HG02943 (cell line): ENCODE results near the gene SEMA6A.

Experiments used
- ATAC-seq: cut with Tn5 transposase; IDR thresholded peaks from one replicate; pipeline ENCODE4 v1.9.1; 2021; ENCODE audit warnings: mild to moderate bottlenecking, low read depth, moderate library complexity; ENCODE audit not compliant: unreplicated experiment

SEMA6A gene

DNA sequence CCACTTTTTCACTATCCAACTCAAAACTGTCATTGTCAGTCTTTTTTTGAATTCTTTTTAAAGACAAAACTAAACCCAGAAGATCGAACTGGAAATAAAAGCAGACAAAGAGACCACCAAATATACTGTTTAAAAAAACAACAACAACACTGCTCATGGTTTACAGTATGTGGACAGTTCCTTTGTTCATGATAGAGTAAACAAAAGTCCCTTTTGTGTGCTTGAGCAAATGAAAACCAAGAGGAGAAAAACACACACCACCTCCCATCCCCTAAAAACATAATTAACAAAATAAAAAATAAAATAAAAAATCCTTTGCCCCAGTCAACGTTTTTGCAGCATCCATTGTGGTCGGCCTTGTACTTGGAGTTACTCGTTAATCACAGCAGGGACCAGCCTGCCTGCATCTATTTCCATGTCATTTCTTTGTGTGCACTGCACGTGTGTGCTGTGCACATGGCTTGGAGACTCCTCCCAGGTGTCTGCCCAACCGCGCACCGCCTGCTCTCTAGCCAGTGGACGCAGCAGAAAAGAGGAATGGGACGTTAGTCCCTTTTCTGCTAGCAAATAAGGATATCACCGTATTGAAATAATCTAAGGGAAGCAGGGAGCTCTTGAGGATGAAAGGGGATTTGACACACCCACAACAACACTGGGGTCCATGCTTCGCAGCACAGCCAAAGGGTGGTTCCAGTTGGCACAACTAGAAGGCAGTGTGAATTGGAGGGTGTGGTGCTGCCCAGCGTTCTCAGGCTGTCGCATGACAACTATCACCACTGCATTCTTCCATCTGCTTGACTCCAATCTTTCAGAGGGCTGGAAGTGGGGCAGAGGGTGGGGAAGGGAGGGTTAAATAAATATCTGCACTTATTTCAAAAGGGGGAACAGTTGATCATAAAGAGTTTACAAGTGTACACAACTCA, 130.0 kb downstream of the SEMA6A start:
- ATAC-seq, result no peak

DNA sequence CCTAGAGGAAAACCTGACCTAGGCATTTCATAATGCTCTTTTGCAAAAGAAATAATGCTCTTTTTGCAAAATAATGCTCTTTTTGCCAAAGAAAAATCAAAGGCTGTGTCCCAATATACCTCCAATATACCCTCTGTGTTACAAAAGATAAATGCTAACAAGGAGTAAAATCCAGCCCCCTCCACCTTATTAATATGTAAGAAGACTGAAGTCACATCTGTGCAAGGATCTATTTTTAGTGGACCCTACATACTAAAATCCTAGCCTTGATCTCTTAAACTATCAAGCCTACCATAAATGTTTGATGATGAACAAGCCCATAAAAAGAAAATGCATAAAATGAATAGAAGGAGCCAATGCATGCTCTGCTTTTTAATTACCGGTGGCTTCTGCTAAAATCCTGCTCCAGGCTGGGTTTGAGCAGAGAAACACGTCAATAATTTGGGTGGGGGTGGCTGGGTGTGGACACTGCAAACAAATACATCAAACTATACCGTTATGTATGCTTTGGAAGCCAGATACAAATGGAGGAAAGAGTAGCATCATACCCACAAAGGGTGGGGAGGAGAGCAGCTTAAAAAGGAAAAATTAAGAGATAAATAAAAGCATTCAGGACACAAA, 131.6 kb downstream of the SEMA6A start:
- ATAC-seq, result no peak

DNA sequence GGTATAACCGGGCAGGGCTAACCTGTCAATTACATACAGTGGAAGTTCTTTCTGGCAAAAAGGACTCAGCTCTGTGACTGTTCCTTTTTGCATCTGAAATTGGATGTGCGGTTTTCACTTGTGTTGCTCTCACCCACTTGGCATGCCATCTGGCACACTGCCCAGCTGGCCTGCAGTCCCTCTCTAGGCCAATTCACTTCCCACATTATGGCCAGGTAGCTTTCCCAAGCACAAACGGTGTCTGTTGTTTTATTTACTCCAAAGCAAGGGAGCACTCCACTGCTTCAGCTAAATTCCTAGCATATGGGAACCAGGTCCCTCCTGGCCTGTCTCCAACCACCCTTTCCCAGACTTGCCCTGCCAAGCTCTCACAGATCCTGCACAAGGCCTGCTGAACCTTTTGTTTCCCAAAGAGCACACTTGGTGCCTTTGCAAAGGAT, 132.5 kb downstream of the SEMA6A start:
- no peak for ATAC-seq

DNA sequence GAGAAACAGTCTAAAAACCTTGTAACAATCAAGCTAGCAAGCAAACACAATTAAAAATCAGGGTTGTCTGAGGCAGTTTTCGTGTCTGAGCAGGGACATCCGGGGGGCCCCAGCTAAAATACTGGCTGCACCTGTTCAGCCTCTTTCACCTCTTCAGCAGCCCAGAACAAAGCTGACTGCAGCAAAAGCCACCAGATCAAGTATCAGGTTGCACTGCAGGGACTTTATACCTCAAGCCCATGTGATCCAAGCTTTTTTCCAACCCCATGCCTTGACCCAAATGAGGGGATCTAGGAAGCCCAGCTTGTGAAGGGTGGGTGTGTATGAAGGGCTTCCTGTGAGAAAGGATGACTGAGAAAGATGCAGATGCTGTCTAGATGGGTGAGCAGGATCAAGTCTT, 133.4 kb downstream of the SEMA6A start:
- no peak for ATAC-seq

DNA sequence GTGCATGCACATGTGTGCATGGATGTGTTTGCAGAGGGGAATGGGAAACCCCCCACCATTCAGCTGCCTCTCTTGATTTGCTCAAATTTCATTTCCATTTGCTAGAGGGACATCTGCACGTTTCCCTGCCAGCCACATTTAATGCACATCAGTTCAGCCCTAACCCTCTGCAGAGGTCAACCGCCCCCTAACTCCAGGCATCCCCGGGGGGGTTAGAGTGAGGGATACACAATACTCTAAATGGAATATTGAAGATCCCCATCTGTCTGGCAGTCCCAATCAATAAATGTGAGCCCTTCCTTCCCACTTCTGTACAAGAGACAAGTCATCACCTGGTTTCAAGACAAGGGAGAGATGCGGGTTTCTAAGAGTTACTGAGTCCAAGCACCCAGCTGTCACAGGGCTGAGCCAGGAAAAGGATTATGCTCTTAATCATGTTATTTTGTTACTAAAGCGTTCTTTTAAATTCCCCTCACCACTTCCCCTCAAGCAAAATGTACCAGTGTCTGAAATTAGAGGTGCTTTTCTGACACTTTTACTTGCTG, 134.1 kb downstream of the SEMA6A start:
- ATAC-seq, result no peak

DNA sequence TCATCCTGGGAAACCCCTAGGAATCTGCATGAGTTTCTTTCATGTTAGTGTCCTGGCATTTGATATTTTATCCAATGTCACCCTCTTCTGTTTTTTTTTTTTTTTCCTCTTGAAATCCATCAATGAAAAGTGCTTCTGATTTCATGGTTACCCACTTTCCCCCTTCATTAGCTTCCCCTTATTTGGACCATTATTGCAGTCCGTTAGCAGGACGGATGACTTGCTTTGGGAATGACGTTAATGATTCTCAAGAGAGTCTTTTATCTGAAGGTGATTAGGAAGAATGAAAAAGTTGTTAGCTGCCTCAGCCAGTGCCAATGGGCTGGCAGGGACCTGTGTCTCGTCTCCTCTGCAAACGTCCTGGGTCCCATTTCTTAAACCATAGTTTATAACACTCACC, 134.7 kb downstream of the SEMA6A start:
- no peak for ATAC-seq

DNA sequence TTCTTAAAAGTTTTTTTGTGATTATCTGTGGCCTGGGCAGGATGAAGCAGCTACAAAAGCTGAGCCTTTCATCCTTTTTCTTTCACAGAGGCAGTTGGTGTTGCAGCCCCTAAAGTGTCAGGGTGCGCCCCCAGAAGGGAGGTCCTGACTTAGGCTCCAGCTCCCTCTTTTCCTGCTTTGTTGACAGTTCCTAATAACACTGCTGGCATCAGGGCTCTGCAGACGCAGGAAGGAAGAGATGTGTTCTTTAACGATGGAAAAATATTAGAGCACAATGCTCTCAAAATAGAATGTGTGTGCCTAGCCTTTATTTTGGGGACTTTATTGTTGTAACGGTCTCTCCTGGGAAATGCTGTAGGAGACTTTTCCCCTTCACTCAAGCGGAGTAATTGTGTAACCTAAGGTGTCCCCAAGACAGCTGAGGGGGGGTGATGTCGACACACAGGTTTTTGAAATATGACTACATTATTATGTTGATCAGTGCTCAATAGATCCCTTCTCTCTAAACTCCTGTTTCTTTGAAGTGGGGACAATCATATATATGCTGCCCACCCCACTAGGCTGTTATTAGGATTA, 135.6 kb downstream of the SEMA6A start:
- no peak for ATAC-seq

DNA sequence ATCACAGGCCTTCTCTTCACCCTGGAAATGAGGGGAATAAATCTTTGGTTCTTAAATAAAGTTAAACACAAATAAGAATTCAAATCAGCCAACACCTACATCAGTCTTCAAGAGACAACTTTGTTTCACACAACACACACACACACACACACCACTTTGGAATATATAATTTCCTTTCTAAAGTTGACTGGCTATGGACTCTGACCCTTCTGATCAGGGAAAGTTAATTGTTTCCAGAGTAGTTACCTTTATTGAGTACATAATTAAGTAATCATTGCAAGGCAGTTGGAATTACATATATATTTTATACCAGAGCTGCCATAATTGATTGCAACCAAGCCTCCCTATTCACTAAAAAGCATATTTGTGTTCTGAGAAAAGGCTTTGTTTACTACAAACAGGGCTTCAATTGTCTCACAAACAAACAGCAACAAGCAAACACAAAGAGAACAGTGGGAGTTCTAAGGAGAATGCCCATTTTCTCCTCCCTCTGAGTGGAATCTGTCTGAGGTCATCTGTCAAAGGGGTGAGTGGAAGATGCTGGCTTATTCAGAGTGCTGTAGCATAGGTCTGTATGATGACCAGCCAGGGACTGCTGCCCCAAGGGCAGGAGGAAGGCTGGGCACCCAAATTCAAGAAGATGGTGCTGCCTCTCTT, 136.6 kb downstream of the SEMA6A start:
- no peak for ATAC-seq

DNA sequence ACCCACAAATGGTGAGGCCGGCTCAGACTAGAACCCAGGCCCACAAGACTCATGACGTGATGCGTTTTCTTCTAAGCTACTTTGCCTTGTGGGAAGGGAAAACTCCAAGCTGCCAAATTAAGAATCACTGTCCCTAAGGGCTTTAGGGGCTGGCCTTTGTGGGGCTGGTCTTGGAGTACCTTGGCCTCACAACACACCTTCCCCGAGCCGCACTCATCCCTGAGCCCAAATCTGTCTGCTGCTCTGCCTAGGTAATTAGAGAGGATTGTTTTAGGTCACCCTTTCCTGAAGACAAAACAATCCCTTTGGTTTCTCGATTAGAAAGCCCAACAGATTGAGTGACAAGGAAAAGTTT, 137.3 kb downstream of the SEMA6A start:
- no peak for ATAC-seq

DNA sequence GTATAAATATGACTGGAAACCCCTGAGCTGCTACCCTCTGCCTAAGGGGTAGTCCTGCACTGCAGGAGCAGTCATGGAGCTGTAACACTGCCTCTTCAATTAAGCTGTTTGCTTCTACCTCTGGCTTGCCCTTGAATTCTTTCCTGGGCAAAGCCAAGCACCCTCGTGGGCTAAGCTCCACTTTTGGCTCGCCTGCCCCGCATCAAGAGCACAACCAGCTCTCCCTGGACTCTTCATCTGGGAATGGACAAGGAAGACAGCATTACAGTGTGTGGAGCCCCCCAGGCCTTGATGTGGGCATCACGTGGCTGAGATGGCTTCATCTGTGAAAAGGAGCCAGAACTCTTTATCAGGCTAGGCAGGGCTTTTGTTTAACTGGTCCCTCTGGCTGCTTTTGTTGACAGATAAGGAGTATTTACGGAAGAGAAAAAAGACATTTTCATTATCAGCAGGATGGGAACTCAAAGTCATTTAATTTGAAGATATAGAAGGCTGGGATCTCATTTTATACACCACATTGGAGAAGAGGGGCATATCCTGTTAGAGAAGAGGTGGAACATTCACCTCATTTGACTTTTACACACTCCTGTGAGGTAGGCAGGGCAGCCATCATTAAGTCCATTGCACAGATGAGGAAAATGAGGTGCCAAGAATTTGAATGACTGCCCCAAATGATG, 137.8 kb downstream of the SEMA6A start:
- ATAC-seq, result no peak

DNA sequence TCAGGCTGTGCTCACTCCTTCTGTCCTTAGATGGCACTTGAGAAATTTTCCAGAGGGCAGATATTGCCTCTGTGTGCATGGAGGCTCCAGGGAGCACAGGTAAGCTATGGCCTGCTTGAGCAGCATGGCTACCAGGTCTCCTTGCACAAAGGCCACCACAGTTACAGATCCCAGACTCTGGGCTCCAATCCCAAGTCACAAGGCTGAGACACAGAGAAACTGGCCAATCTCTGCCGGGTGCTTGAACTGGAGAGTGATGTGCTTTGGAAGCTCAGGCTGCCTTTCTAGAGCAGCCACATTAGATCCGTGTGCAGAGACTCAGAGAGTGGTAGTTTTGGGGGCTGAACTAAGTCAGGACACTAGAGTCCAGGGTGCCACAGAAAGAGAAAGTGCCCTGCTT, 145.7 kb downstream of the SEMA6A start:
- no peak for ATAC-seq

DNA sequence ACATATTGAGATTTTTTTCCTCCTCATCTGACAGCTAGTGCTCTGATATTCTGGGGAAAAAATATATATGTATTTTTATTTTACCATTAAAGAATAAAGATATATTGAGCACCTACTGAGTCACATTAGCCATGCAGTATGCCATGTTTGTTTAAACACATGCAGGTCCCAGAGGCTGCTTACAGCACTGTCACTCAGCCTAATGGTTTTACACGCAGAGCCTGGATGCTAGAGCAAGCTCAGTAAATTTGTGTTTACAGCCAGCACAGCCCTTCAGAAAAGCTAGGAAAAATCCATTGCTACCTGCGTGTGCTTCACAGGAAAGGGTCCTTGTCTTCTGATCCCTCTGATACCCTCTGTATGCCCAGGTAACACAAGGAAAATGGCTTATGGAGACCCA, 146.2 kb downstream of the SEMA6A start:
- no peak for ATAC-seq

DNA sequence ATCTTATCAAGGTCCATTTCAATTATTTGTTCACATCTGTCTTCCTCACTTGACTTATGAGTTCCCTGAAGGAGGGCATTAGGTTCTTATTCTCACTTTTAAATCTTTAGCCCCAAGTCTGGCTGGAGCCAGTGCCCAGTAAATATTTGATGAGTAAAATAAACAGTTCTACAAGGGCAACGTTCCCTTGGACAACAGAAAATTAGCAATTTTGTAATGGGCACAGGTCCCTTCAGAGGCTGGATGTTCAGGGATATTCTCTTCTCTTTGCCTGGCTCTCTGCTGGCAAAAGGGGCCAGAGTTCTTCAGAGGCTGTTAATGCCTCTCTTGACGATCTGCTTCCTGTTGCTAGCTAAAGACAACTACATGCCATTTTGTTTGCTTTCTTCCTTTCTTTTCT, 149.7 kb downstream of the SEMA6A start:
- ATAC-seq, result no peak

DNA sequence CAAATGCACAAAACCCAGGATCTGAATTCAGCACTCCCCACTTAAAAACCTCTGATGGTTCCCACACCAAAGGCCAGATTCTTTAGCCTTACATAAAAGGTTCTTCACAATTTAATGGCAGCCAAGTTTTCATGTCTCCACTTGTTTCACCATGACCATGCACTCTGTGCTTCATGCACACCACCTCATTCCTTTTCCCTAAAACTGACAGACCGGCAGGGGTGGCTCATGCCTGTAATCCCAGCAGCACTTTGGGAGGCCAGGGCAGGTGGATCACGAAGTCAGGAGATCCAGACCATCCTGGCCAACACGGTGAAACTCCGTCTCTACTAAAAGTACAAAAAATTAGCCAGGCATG, 150.4 kb downstream of the SEMA6A start:
- no peak for ATAC-seq

DNA sequence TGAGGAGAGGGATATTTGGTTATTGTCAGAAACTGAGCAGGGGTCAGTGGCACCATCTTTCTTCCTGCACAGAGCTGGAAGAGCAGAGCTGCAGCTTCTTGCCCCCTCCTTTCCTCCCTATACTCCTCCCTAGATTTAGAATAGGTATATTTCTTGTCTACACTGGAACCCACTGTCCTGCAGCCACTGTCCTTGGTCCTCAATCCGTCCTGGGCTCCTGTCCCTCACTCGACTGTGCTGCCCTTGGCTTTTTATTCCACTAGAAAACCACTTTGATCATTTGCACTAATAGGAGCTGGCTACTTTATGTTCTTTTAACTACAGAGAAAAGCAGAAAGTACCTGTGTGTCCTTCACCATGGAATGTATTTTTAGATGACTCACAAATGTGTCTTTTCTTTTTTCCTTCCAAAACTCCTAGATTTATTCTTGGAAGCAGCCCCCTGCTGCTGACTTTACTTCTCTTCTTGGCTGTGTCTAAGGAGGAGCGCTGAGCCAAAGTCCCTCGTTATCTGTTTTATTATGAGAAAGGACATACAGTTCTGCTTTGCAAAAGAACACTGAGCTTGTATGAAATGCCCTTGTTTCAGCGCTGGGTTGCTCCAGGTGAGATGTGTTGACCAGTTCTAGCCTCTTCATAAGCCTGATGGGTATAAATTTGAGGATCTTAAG, 150.9 kb downstream of the SEMA6A start:
- no peak for ATAC-seq

DNA sequence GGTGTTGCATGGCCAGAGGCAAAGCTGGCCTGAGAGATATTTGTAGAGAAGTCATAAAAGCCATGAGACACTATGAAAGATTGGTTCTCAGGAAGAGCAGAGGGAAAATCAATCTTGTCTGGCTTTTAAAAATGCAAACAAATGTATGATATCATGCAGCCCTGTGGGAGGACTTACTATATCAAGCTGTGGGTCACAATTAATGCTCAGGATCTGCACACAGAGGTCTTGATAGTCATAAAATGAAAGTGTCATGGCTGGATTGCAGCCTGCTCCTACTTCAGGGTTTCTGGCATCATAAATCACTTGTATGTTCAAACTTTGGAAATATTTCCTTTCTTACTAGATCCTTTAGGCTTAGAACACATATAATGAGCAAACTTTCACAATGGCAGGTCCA, 151.5 kb downstream of the SEMA6A start:
- ATAC-seq, result no peak

DNA sequence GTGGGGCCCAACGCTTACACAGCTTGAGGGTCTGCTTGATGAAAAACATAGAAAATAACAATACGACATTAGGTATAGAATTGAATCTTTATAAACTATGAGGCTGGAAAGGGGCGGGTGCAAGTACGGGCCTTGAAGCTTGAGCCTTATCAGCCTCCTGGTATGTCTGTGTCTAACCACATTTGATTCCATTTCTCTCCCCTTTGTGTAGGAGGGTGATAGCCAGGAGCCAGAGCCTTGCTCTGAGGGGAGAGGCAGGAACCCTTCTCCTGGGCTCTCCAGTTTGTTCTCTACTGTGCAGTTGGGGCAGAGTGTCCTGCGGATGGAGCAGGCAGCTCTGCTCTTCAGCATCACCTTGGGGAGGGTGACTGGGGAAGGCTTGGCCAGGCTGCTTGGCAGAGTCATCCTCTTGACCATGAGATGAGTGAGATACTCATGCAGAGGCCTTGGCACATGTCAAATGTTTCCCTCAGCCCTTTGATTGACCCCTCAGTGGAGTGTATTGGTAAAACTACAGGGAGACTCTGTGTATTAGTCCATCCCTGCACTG, 153.5 kb downstream of the SEMA6A start:
- ATAC-seq, result no peak

DNA sequence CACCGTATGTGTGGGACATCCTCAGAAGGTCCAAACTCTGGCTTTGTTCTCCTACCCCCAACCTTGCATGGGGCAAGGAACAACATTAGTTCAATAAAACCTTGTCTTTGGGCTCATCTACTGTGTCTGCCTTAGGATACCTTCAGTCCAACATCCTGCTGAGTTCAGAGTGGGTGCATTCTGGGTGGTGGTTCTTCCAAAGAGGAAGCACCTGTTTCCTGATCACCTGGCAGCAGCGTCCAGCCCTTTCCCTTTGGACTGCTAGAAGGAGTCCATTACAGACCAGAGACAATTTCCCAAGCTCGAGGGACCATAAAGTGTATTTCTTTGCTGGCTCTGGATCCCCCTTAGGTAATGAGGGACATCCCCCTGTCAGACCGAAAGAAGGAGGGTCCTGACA, 154.1 kb downstream of the SEMA6A start:
- no peak for ATAC-seq

DNA sequence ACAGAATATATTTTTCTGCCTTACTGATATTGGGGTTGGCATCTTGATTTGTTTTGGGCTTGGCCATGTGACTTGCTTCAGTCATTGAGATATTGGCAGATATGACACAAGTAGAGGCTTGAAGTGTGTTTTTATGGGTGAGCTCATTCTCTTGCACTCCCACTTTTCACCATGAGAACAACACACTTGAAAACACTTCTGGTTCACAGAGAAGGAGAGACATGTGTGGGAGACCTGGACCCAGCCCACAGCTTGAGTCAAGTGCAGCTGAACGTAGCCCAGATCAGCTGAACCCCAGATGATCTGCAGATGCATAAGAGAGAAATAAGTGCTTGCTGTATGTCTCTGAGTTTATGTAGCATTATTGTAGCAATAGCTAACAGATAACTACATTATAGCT, 155.4 kb downstream of the SEMA6A start:
- no peak for ATAC-seq

DNA sequence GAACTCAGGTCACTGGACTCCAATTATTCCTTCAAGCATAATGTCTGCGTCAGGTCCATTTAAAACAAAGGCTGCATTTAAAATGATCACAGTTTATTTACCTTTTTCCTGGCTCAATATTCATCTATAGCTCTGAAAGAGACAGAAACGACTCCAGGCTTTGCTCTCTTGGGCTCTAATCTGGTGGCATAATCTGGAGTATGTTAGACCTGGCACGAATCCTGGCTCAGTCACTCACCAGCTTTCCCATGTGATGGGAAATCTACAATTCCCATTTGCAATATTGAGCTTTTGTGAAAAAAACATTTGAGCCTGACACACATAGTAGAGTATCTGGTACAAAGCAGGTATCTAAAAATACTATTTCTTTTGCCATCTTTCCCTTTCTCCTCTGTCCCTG, 155.8 kb downstream of the SEMA6A start:
- no peak for ATAC-seq
